ENCODE results near the gene MTMR1.

Gene MTMR1

GRCh38 chrX:150703695-150703974 is 10.4 kb downstream of the MTMR1 start:
- no peak overlapping the region for H3K27ac ChIP-seq
- TF ChIP-seq ZFX (IDR thresholded peaks at IDR 0.05; ENCODE audit: borderline replicate concordance) (no peak), CTCF (IDR thresholded peaks at IDR 0.05) (no peak)

GRCh38 chrX:150704030-150704613 is 10.9 kb downstream of the MTMR1 start:
- H3K27ac ChIP-seq = no peak overlapping the region
- TF ChIP-seq CTCF (IDR thresholded peaks at IDR 0.05) (no peak), ZFX (IDR thresholded peaks at IDR 0.05; ENCODE audit: borderline replicate concordance) (no peak)

GRCh38 chrX:150712619-150713018 is 19.4 kb downstream of the MTMR1 start:
- no peak overlapping the region for H3K27ac ChIP-seq
- no peak for TF ChIP-seq ZFX (IDR thresholded peaks at IDR 0.05; ENCODE audit: borderline replicate concordance)
- TF ChIP-seq CTCF (IDR thresholded peaks at IDR 0.05) = no peak

GRCh38 chrX:150715184-150715583 is 22.0 kb downstream of the MTMR1 start:
- TF ChIP-seq ZFX (IDR thresholded peaks at IDR 0.05; ENCODE audit: borderline replicate concordance) = no peak
- no peak for TF ChIP-seq CTCF (IDR thresholded peaks at IDR 0.05)
- H3K27ac ChIP-seq = no peak overlapping the region

- no peak overlapping the region for H3K27ac ChIP-seq
- TF ChIP-seq ZFX (IDR thresholded peaks at IDR 0.05; ENCODE audit: borderline replicate concordance) (no peak), CTCF (IDR thresholded peaks at IDR 0.05) (no peak)
These were observed 26.4 kb downstream of the MTMR1 start for GRCh38 chrX:150719621-150720020.

- H3K27ac ChIP-seq = no peak overlapping the region
- TF ChIP-seq CTCF (IDR thresholded peaks at IDR 0.05) (no peak), ZFX (IDR thresholded peaks at IDR 0.05; ENCODE audit: borderline replicate concordance) (no peak)
These were observed 36.8 kb downstream of the MTMR1 start for GRCh38 chrX:150729956-150730355.

GRCh38 chrX:150730719-150731118 is 37.5 kb downstream of the MTMR1 start:
- no peak overlapping the region for H3K27ac ChIP-seq
- TF ChIP-seq CTCF (IDR thresholded peaks at IDR 0.05) = no peak
- no peak for TF ChIP-seq ZFX (IDR thresholded peaks at IDR 0.05; ENCODE audit: borderline replicate concordance)

Data from 22Rv1 (cell line).